Stimulated activated naive B cell treated with anti-CD40 and anti-IgM and Interleukin-4, amounts not matched to agents 10 μg/mL and 1 μg/mL and 100 μg/mL, for 72 hours (primary cell): ENCODE measurements around the gene POLR2E.

ENCODE experiments used
- ATAC-seq, 2 donors: fragments of 150-1000 bp; cut with Tn5 transposase; replicated peaks; 2 replicates each; pipeline ENCODE4 v1.10.0; 2021; ENCODE audit warnings: moderate library complexity in 1 of 2
- DNase-seq: peaks from one replicate; pipeline ENCODE4 v3.0.0; 2021
- H3K27ac Mint-ChIP-seq: one replicate; pipeline ENCODE4 v1.8.0; 2022; ENCODE audit warnings: mild to moderate bottlenecking, mixed read lengths
- H3K27me3 Mint-ChIP-seq, 2 donors: one replicate each; pipeline ENCODE4 v1.8.0; 2022; ENCODE audit warnings: mixed read lengths in 2 of 2
- H3K36me3 Mint-ChIP-seq, 2 donors: one replicate each; pipeline ENCODE4 v1.8.0; 2022; ENCODE audit warnings: mixed read lengths in 2 of 2, mild to moderate bottlenecking in 1 of 2
- H3K4me1 Mint-ChIP-seq, 2 donors: one replicate each; pipeline ENCODE4 v1.8.0; 2022; ENCODE audit warnings: mixed read lengths in 2 of 2, mild to moderate bottlenecking in 1 of 2
- H3K4me3 Mint-ChIP-seq, 2 donors: one replicate each; pipeline ENCODE4 v1.8.0; 2022; ENCODE audit warnings: mild to moderate bottlenecking in 2 of 2, mixed read lengths in 2 of 2, moderate library complexity in 1 of 2
- H3K9me3 Mint-ChIP-seq, 2 donors: one replicate each; pipeline ENCODE4 v1.8.0; 2022; ENCODE audit warnings: mixed read lengths in 2 of 2, mild to moderate bottlenecking in 1 of 2

Gene POLR2E

DNA sequence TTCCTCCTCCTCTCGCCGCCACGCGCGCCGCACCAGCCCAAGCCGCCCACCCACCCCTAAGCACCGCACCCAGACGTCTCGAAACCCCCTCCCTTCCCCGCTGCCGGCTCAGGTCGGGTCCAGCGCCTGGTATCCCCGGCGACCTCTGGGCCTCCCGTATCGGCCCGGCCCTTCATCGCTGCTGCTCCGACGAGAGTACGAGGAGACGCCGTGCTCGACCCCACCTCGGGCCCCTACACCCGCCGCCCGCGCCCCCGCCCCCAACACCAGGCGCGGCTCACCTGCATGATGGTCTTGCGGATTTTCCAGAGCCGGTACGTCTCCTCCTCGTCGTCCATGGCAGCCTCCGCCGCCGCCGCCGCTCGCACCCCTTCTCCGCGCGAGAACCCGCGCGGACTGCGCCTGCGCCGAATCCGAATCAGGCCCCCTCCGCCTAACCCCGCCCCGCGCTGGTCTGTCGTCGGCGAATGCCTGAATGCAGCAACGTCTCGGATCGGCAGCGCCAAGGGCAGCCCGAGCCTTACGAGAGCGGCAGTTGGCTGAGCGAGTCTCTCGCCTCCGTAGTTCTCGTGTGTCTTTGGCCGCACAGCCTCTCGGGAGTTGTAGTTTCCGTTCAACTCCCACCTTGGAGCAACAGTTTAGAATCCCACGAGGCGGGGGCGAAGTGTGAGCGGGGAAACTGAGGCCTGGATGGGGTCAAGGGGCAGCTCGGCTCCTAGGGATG lies at the start of gene POLR2E:
Gene POLR2E (minus strand): TSS at position 398 of the 724 bp plus-strand sequence. CDS start 60 bp downstream, at position 338.
- Mint-ChIP-seq H3K4me3 (peak within 1 kb of the TSS; percentile 94 to 96), H3K9me3 (peaks cover 4% of the 10 kb centered on the region in 2 donors), H3K4me1 (peaks cover 28 to 50% of the 10 kb centered on the region in 2 donors), H3K27ac (peak within 1 kb of the TSS; percentile 98), H3K36me3 (peaks cover 20 to 26% of the 10 kb centered on the region in 2 donors), H3K27me3 (no peaks in the 10 kb centered on the region)
- ATAC-seq, result peak; percentile 94 to 96
- DNase-seq, result peak; percentile 95

DNA sequence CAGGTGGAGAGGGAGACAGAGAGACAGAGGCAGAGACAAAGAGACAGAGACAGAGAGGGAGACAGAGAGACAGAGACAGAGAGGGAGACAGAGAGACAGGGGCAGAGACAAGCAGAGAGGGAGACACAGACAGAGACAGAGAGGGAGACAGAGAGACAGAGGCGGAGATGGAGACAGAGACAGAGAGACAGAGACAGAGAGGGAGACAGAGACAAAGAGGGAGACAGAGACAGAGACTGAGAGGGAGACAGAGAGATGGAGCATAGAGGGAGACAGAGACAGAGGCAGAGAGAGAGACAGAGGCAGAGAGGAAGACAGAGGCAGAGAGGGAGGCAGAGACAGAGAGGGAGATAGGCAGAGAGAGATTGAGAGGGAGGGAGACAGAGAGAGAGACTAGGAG lies 49.6 kb upstream of the POLR2E start:
- peaks cover 47 to 63% of the 10 kb centered on the region in 2 donors for H3K36me3 Mint-ChIP-seq
- H3K4me3 Mint-ChIP-seq, result no peak overlapping the region
- no peak for DNase-seq
- no peaks in the 10 kb centered on the region for H3K27me3 Mint-ChIP-seq
- peak overlapping the region; percentile 20 for H3K27ac Mint-ChIP-seq
- no peak for ATAC-seq
- H3K4me1 Mint-ChIP-seq, result peaks cover 8 to 18% of the 10 kb centered on the region in 2 donors
- peaks cover 5 to 8% of the 10 kb centered on the region in 2 donors for H3K9me3 Mint-ChIP-seq

DNA sequence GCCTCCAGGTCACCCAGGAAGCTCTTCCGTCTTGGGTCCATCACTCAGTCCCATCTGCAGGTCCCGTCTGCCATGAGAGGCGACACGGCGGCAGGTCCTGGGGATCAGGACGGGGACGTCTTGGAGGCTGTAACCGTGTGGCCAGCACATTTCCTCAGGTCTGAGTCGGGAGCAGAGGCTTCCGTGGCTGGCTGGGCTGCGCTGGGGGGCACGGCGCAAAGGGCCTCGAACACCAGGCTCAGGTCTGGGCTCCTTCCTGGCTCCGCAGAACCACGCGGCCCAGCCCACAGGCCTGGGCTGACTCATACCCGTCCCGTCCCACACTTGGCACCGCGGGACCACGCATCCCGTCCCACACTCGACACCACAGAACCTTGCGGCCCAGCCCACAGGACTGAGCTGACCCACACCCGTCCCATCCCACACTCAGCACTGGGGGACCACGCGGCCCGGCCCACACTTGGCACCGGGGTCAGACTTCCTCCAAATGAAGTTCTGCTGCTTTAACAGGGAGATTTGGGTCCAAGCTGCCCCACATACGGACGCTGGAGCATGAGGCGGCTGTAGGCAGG lies 48.7 kb upstream of the POLR2E start:
- Mint-ChIP-seq H3K9me3 (peaks cover 6 to 10% of the 10 kb centered on the region in 2 donors), H3K27me3 (no peaks in the 10 kb centered on the region), H3K4me3 (no peak overlapping the region), H3K27ac (peak overlapping the region; percentile 45), H3K36me3 (peaks cover 49 to 63% of the 10 kb centered on the region in 2 donors), H3K4me1 (peaks cover 8 to 11% of the 10 kb centered on the region in 2 donors)
- ATAC-seq, result no peak
- DNase-seq, result no peak

DNA sequence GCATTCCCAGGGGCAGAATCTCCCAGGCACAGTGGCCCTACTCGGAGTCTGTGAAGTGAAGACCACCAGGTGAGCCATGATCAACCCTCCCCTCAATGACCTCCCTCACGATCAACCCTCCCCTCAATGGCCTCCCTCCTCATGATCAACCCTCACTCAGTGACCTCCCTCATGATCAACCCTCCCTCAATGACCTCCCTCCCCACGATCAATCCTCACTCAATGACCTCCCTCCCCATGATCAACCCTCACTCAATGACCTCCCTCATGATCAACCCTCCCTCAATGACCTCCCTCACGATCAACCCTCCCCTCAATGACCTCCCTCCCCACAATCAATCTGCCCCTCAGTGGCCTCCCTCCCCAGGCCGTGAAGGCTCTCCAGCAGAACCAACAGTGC lies 46.8 kb upstream of the POLR2E start:
- ATAC-seq (no peak), DNase-seq (no peak)
- Mint-ChIP-seq H3K36me3 (peaks cover 48 to 69% of the 10 kb centered on the region in 2 donors), H3K4me1 (peaks cover 8 to 11% of the 10 kb centered on the region in 2 donors), H3K4me3 (no peak overlapping the region), H3K9me3 (peaks cover 6 to 10% of the 10 kb centered on the region in 2 donors), H3K27me3 (no peaks in the 10 kb centered on the region), H3K27ac (peak overlapping the region; percentile 49)

DNA sequence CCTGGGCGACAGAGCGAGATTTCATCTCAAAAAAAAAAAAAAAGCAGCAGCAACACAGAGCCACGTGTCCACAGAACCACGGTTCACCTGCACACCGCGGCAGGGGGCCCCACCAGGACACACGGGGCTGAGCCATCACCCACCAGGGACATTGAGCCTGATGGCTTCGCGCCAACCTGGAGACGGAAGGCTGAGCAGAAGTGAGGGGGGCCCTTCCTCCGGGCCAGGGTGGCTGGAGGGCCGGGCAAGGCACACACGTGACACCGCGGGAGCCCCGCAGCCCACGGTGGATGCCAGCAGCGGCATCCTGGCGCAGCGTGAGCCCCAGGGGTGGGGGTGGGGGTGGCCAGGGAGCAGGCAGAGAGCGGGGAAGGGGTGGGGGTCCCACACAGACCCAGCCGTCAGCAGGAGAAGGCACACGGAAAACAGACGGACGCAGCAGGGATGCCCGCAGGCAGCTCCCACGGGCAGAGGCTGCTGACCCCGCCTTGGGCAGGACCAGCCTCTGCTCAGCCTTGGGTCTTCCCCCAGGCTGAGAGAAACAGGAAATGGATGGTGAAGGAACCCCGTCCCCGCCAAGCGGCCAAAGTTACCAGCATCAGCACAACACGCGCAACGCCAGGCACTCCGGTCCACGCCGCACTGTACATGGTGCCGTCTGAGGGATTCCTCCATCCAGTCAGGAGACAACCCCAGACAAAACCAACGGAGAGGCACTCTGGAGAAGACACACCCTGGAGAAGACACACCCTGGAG lies 45.3 kb upstream of the POLR2E start:
- Mint-ChIP-seq H3K4me1 (peaks cover 17 to 19% of the 10 kb centered on the region in 2 donors), H3K27ac (peak overlapping the region; percentile 65), H3K36me3 (peaks cover 46 to 63% of the 10 kb centered on the region in 2 donors), H3K4me3 (no peak overlapping the region), H3K9me3 (peaks cover 6 to 10% of the 10 kb centered on the region in 2 donors), H3K27me3 (no peaks in the 10 kb centered on the region)
- ATAC-seq (no peak), DNase-seq (no peak)

DNA sequence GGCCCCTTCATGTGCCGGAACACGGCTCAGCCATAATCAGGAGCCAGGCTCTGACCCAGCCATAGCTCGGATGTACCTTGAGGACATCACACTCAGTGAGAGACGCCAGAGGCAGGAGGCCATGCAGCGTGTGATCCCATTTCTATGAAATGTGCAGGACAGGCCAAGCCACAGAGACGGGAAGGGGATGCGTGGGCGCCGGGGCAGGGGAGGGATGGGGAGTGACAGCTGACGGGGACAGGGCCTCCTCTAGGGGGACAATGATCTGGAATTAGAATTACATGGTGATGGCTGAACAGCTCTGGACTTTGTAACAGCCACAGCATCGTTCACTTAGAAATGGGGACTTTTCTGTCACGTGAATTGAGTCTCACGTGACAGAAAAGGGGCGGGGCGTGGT lies 44.0 kb upstream of the POLR2E start:
- ATAC-seq (no peak), DNase-seq (no peak)
- Mint-ChIP-seq H3K27ac (no peak overlapping the region), H3K27me3 (no peaks in the 10 kb centered on the region), H3K9me3 (peaks cover 6 to 10% of the 10 kb centered on the region in 2 donors), H3K4me1 (peaks cover 13 to 22% of the 10 kb centered on the region in 2 donors), H3K36me3 (peaks cover 43 to 54% of the 10 kb centered on the region in 2 donors), H3K4me3 (no peak overlapping the region)

DNA sequence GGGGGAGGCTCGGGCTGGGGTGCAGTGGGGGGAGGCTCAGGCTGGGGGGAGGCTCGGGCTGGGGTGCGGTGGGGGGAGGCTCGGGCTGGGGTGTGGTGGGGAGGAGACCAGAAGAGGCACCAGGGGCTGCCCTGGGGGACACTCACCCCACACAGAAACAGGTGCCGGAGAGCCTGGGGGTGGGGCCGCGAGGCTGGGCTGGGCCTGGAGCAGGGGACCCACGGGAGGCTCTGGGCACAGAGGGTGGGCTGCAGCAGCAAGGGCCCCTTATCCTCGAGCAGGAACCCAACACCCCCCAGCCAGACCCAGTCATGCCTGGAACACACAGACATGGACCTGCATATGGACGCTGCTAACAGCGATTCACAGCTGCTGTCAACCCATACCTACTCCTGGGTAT lies 42.9 kb upstream of the POLR2E start:
- Mint-ChIP-seq H3K9me3 (peaks cover 6 to 10% of the 10 kb centered on the region in 2 donors), H3K27me3 (no peaks in the 10 kb centered on the region), H3K36me3 (peaks cover 41 to 49% of the 10 kb centered on the region in 2 donors), H3K27ac (no peak overlapping the region), H3K4me3 (no peak overlapping the region), H3K4me1 (peaks cover 17 to 30% of the 10 kb centered on the region in 2 donors)
- ATAC-seq, result no peak
- DNase-seq, result no peak

DNA sequence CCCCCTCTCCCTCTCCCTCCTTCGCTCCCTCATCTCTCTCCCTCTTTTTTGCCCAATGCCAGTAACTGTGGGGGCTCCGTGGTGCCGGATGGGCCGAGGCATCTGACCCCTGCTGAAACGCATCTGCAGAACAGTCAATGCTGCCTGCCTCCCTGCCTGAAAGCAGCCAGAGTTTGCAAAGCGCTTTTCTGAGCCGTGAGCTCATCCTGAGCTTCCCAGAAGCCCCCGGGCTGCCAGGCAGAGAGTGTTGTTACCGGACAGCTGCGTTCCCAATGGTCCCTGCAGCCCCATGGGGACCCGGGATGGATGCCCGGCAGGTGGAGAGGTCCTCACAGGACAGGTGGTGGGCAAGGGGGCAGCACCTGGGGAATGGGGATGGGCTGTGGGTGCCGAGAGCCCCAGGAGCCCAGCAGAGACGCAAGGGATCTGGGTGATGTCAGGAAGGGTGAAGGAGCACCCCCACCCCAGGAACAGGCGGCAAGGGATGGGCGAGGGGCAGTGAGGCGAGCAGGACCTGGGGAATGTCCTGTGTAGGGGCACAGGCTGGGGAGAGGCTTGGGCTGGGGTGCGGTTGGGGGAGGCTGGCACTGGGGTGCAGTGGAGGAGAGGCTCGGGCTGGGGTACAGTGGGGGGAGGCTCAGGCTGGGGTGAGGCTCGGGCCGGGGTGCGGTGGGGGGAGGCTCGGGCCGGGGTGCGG lies 41.6 kb upstream of the POLR2E start:
- no peak for DNase-seq
- no peak overlapping the region for H3K27ac Mint-ChIP-seq
- H3K4me3 Mint-ChIP-seq, result no peak overlapping the region
- H3K9me3 Mint-ChIP-seq, result peaks cover 1 to 5% of the 10 kb centered on the region in 2 donors
- H3K27me3 Mint-ChIP-seq, result no peaks in the 10 kb centered on the region
- H3K36me3 Mint-ChIP-seq, result peaks cover 34 to 39% of the 10 kb centered on the region in 2 donors
- ATAC-seq, result no peak
- peaks cover 13 to 31% of the 10 kb centered on the region in 2 donors for H3K4me1 Mint-ChIP-seq

DNA sequence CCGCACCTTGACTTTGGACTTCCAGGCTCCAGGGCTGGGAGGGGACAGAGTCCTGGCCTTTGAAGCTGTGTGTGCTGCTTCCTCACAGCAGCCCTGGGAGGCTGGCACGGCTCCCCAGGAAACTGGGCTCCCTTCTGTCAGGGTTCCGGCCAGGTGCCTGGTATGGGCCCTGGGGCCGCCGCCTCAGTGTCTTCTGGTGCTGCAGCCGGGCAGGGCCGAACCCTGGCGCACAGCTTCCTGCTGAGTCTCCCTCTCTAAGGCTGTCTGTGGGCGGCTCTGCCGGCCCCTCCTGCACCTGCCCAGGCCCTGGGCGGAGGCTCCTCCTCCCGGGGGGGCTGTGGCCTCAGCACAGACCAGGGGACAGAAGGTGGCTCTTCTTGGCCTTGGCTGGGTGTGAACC lies 41.0 kb upstream of the POLR2E start:
- peaks cover 30 to 34% of the 10 kb centered on the region in 2 donors for H3K36me3 Mint-ChIP-seq
- H3K4me1 Mint-ChIP-seq, result peaks cover 17 to 34% of the 10 kb centered on the region in 2 donors
- H3K9me3 Mint-ChIP-seq, result peaks cover 1 to 4% of the 10 kb centered on the region in 2 donors
- H3K27me3 Mint-ChIP-seq, result no peaks in the 10 kb centered on the region
- H3K27ac Mint-ChIP-seq, result no peak overlapping the region
- no peak overlapping the region for H3K4me3 Mint-ChIP-seq
- no peak for ATAC-seq
- no peak for DNase-seq

DNA sequence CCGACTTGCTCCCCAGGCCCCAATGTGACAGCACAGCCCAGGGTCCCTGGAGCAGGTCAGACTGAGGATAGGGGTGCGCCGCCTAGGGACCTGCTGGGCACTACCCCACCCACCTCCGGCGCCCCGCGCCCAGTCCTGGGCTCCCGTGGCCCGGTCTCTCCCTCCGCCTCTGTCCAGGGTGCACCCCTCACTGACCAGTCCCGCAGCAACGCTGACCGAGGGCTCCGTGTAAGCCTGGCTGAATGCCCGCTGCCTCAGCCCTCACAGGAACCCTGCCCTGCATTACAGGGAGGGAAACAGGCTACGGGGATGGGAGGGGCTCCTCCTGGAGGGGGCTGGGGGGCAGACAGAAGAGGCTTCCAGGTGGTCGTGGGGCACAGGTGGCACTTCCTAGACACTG lies 40.3 kb upstream of the POLR2E start:
- H3K9me3 Mint-ChIP-seq, result peaks cover 1 to 4% of the 10 kb centered on the region in 2 donors
- H3K27ac Mint-ChIP-seq, result peak overlapping the region; percentile 62
- H3K4me3 Mint-ChIP-seq, result no peak overlapping the region
- no peak for DNase-seq
- no peak for ATAC-seq
- peaks cover 23 to 42% of the 10 kb centered on the region in 2 donors for H3K4me1 Mint-ChIP-seq
- no peaks in the 10 kb centered on the region for H3K27me3 Mint-ChIP-seq
- peaks cover 27 to 30% of the 10 kb centered on the region in 2 donors for H3K36me3 Mint-ChIP-seq

DNA sequence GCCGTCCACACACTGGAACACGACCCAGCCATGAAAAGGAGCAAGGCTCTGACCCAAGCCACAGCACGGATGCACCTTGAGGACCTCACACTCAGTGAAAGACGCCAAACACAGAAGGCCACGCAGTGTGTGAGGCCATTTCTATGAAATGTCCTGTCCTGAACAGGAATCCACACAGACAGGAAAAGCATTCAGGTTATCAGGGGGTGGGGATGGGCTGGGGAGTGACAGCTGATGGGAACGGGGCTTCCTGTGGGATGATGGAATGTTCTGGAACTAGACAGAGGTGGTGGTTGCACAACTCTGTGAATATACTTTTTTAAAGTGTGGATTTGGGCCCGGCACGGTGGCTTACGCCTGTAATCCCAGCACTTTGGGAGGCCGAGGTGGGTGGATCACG lies 39.3 kb upstream of the POLR2E start:
- Mint-ChIP-seq H3K27ac (no peak overlapping the region), H3K4me3 (no peak overlapping the region), H3K36me3 (peaks cover 21% of the 10 kb centered on the region in 2 donors)

DNA sequence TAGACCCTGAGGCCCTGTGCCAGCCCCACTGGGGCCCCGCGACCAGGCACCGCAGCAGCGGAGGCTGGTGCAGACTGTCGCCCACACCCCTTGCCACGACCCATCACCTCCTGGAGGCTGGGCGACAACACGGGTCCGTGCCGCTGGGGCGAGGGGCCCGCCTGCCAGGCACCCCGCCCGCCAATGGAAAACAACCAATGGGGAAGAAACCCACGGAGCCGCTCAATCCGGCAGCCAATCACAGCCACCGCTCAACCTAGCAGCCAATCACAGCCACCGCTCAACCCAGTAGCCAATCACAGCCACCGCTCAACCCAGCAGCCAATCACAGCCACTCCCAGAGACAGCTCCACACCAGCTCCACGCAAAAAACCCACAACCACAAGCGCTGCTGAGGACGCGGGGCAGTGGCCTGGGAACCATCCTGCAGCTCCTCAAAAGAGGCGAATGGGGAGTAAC lies 38.3 kb upstream of the POLR2E start:
- Mint-ChIP-seq H3K27ac (peak overlapping the region; percentile 81), H3K4me1 (peaks cover 24 to 53% of the 10 kb centered on the region in 2 donors), H3K36me3 (peaks cover 12 to 15% of the 10 kb centered on the region in 2 donors), H3K27me3 (no peaks in the 10 kb centered on the region), H3K9me3 (no peaks in the 10 kb centered on the region), H3K4me3 (peak overlapping the region; percentile 71 to 72)
- ATAC-seq, result peak in 1 of 2 donors; percentile 28
- peak; percentile 46 for DNase-seq

More for the DNA sequence above, 39.3 kb upstream of the POLR2E start:
- DNase-seq (no peak), ATAC-seq (no peak)
- Mint-ChIP-seq H3K9me3 (no peaks in the 10 kb centered on the region), H3K27me3 (no peaks in the 10 kb centered on the region), H3K4me1 (peaks cover 24 to 52% of the 10 kb centered on the region in 2 donors)

DNA sequence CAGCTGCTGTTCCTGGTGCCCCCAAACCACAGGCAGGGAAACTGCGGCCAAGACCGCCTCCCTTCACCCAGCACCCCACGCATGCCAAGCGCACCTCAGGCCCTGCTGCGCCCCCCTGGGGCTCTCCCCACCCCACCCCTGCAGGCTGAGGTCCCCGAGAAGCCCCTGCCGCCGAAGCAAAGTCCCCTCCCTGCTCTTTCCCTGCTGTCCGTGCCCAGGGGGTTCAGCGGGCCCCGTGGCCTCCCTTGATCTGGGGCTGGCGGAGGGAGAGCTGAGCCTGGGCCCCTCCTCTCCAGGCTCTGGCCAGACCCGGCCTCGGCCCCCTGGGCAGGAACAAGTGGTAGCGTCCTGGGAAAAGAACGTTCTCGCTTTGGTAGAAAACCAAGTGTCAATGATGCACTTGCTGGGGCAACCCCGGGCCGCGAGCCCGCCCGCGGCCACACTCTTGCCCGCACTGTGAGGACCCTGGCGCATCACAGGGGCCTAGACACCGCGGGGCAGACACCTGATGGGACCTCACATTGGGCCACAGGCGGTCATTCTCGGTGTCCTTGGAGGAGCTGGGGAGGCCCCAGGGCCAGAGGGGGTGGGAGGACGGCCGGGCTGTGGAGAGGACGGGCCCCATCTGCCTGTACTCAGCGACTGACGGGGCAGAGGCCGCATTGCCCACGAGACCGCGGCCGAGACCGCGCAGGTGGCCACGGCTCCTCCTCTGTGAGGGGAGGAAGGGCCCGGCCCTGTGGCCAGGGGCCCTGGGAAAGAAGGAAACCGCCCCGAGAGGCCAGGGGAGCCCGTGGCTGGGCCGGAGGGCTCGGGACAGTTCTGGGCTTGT lies 37.6 kb upstream of the POLR2E start:
- Mint-ChIP-seq H3K27ac (peak overlapping the region; percentile 90), H3K36me3 (peaks cover 13 to 15% of the 10 kb centered on the region in 2 donors), H3K4me1 (peaks cover 24 to 53% of the 10 kb centered on the region in 2 donors), H3K4me3 (peak overlapping the region; percentile 87 to 90), H3K9me3 (no peaks in the 10 kb centered on the region), H3K27me3 (no peaks in the 10 kb centered on the region)
- peak; percentile 24 for DNase-seq
- peak in 1 of 2 donors; percentile 22 for ATAC-seq
